ENCODE results near the gene CST9L. TPM values are rescaled to one million over a fixed set of nuclear protein-coding genes. Genes with fewer than 3 reads are reported as not detected.
A peak's percentile ranks its signal among the peaks of the same experiment; 100 is the strongest.

Gene CST9L
- total and polyA plus RNA-seq, 11 donors: not detected

- TF ChIP-seq POLR2A (IDR thresholded peaks at IDR 0.05) (no peak), CTCF (IDR thresholded peaks at IDR 0.05) (no peak)
- Histone ChIP-seq H3K36me3 (no peaks in the 10 kb centered on the region), H3K9me3 (no peaks in the 10 kb centered on the region), H3K27ac (no peak overlapping the region), H3K4me1 (no peaks in the 10 kb centered on the region), H3K27me3 (no peaks in the 10 kb centered on the region), H3K4me3 (no peak overlapping the region)
- DNase-seq (peak in 1 of 5 donors; percentile 48), ATAC-seq (peak in 3 of 4 donors; percentile 26 to 47 (median 37))
- intact Hi-C loops (cut with DNase I): no loop called here
- WGBS, 4 donors: 49 to 67% (median 61%) methylated on average over 2 of the region's 2 CpGs
These were observed 31.8 kb downstream of the CST9L start for GRCh38 chr20:23536328-23536974.

- Histone ChIP-seq H3K27ac (no peak overlapping the region), H3K27me3 (no peaks in the 10 kb centered on the region), H3K9me3 (no peaks in the 10 kb centered on the region), H3K4me1 (no peaks in the 10 kb centered on the region), H3K36me3 (no peaks in the 10 kb centered on the region), H3K4me3 (no peak overlapping the region)
- intact Hi-C loops (cut with DNase I): no loop called here
- peak in 1 of 4 donors; percentile 31 for ATAC-seq
- 71 to 82% (median 76%) methylated on average over 12 to 20 of the region's 20 CpGs for WGBS, 4 donors
- no peak for DNase-seq
- TF ChIP-seq CTCF (IDR thresholded peaks at IDR 0.05) (no peak), POLR2A (IDR thresholded peaks at IDR 0.05) (no peak)
These were observed 33.3 kb downstream of the CST9L start for GRCh38 chr20:23534801-23535593.

GRCh38 chr20:23533161-23533560 lies 35.1 kb downstream of the CST9L start:
- ATAC-seq (no peak), DNase-seq (no peak)
- Histone ChIP-seq H3K9me3 (peaks cover 0 to 14% (median 0%) of the 10 kb centered on the region in 12 donors), H3K36me3 (no peaks in the 10 kb centered on the region), H3K4me1 (no peaks in the 10 kb centered on the region), H3K4me3 (no peak overlapping the region), H3K27me3 (no peaks in the 10 kb centered on the region), H3K27ac (no peak overlapping the region)
- intact Hi-C loops (cut with DNase I): no loop called here
- TF ChIP-seq POLR2A (IDR thresholded peaks at IDR 0.05) (no peak), CTCF (IDR thresholded peaks at IDR 0.05) (no peak)

- 63 to 76% (median 71%) methylated on average over 1 of the region's 1 CpG for WGBS, 4 donors
- no peak for DNase-seq
- no peak for TF ChIP-seq CTCF (IDR thresholded peaks at IDR 0.05)
- TF ChIP-seq POLR2A (IDR thresholded peaks at IDR 0.05): no peak
- H3K4me3 ChIP-seq: no peak overlapping the region
- ATAC-seq: no peak
- H3K27me3 ChIP-seq: no peaks in the 10 kb centered on the region
- intact Hi-C loops (cut with DNase I): no loop called here
- peaks cover 0 to 14% (median 0%) of the 10 kb centered on the region in 12 donors for H3K9me3 ChIP-seq
- H3K4me1 ChIP-seq: no peaks in the 10 kb centered on the region
- H3K36me3 ChIP-seq: no peaks in the 10 kb centered on the region
- H3K27ac ChIP-seq: no peak overlapping the region
These were observed 35.8 kb downstream of the CST9L start for GRCh38 chr20:23532533-23532932.

All from heart left ventricle (tissue), 16 donors.